MM.1S (cell line): ENCODE results near the gene UNC119.
A peak's percentile ranks its signal among the peaks of the same experiment; 100 is the strongest.
"Not testable (repeated sequence)": the region's sequence is repeated elsewhere in the genome, so short reads cannot be mapped to it uniquely, and the experiment has no call there.

ENCODE experiments used
- DNase-seq: peaks from one replicate; pipeline ENCODE4 v3.0.0-alpha.2; 2015
- H2AFZ ChIP-seq: fragments of 300-600 bp; sonication (generic); 2 replicates; pipeline ENCODE4 v1.6.0; 2016; ENCODE audit warnings: antibody characterized with exemption, low read length
- H3F3A ChIP-seq: fragments of 300-600 bp; sonication (generic); 2 replicates; pipeline ENCODE4 v1.6.1; 2016; ENCODE audit warnings: mild to moderate bottlenecking, antibody characterized with exemption, low read length, moderate library complexity, mixed read lengths; ENCODE audit not compliant: insufficient read depth
- H3K27ac ChIP-seq: fragments of 300-600 bp; sonication (generic); 2 replicates; pipeline ENCODE4 v1.5.1; 2016; ENCODE audit warnings: mild to moderate bottlenecking, low read length
- H3K27me3 ChIP-seq: fragments of 300-600 bp; sonication (generic); replicated peaks from 2 replicates; pipeline ENCODE4 v1.6.0; 2016; ENCODE audit warnings: low read length; ENCODE audit not compliant: insufficient read depth
- H3K36me3 ChIP-seq: fragments of 300-600 bp; sonication (generic); replicated peaks from 2 replicates; pipeline ENCODE4 v1.6.1; 2016; ENCODE audit warnings: mild to moderate bottlenecking, low read length, mixed read lengths; ENCODE audit not compliant: insufficient read depth
- H3K4me1 ChIP-seq: fragments of 300-600 bp; sonication (generic); 2 replicates; pipeline ENCODE4 v1.6.1; 2016; ENCODE audit warnings: low read length, mixed read lengths
- H3K4me2 ChIP-seq: fragments of 300-600 bp; sonication (generic); 2 replicates; pipeline ENCODE4 v1.6.0; 2016; ENCODE audit warnings: low read depth, low read length
- H3K4me3 ChIP-seq: fragments of 300-600 bp; sonication (generic); 2 replicates; pipeline ENCODE4 v1.5.1; 2016; ENCODE audit warnings: low read length, mixed read lengths
- H3K79me2 ChIP-seq: fragments of 300-600 bp; sonication (generic); 2 replicates; pipeline ENCODE4 v1.6.1; 2016; ENCODE audit warnings: mixed run types, low read length, mixed read lengths
- H3K9ac ChIP-seq: fragments of 300-600 bp; sonication (generic); 2 replicates; pipeline ENCODE4 v1.6.1; 2016; ENCODE audit warnings: low read length, mixed read lengths
- H3K9me2 ChIP-seq: fragments of 300-600 bp; sonication (generic); replicated peaks from 2 replicates; pipeline ENCODE4 v1.6.1; 2016; ENCODE audit warnings: mild to moderate bottlenecking, low read length, mixed read lengths; ENCODE audit not compliant: insufficient read depth
- H3K9me3 ChIP-seq: fragments of 300-600 bp; sonication (generic); replicated peaks from 2 replicates; pipeline ENCODE4 v1.6.1; 2016; ENCODE audit warnings: mild to moderate bottlenecking, low read length, mixed read lengths; ENCODE audit not compliant: insufficient read depth
- H4K20me1 ChIP-seq: fragments of 300-600 bp; sonication (generic); 2 replicates; pipeline ENCODE4 v1.6.1; 2016; ENCODE audit warnings: mild to moderate bottlenecking, low read length, moderate library complexity, mixed read lengths; ENCODE audit not compliant: insufficient read depth
- CTCF ChIP-seq: fragments of 300-600 bp; sonication (generic); IDR thresholded peaks from 2 replicates; pipeline ENCODE4 v1.5.1; 2016; ENCODE audit warnings: antibody characterized with exemption, low read length, mixed read lengths
- EZH2 ChIP-seq: fragments of 300-600 bp; sonication (generic); optimal IDR thresholded peaks from 2 replicates; pipeline ENCODE3; 2017; ENCODE audit warnings: low read depth, mild to moderate bottlenecking, antibody characterized with exemption, low read length, mixed read lengths
- EZH2phosphoT487 ChIP-seq: fragments of 300-600 bp; sonication (generic); IDR thresholded peaks from 2 replicates; pipeline ENCODE4 v1.6.1; 2018; ENCODE audit warnings: antibody characterized with exemption, low read length

UNC119 gene

GRCh38 chr17:28576758-28577465 lies 24.5 kb upstream of the UNC119 start, which contains the start of gene ALDOC:
ALDOC (minus strand) TSS chr17:28576895; CDS start chr17:28575532, 1,363 bp downstream.
- H3K27ac ChIP-seq: peak within 1 kb of the TSS; percentile 28; the same call in 1 of the 2 replicates
- no peak within 1 kb of the TSS for H3K4me2 ChIP-seq
- peak within 1 kb of the TSS; percentile 25; the same call in 1 of the 2 replicates for H2AFZ ChIP-seq
- peaks cover 6% of the 10 kb centered on the region for H3K4me1 ChIP-seq
- peak; percentile 94 for DNase-seq
- H3K27me3 ChIP-seq: no peaks in the 10 kb centered on the region
- no peaks in the 10 kb centered on the region for H3K9me2 ChIP-seq
- no peak within 1 kb of the TSS for H3K9ac ChIP-seq
- H3K79me2 ChIP-seq: no peaks in the 10 kb centered on the region
- no peak for TF ChIP-seq EZH2phosphoT487
- no peak for TF ChIP-seq CTCF
- TF ChIP-seq EZH2: no peak
- H3F3A ChIP-seq: 0 out of 2 replicates have a peak, but pooled peaks cover 14% of the 10 kb centered on the region
- no peaks in the 10 kb centered on the region for H3K36me3 ChIP-seq
- H4K20me1 ChIP-seq: no peaks in the 10 kb centered on the region
- no peaks in the 10 kb centered on the region for H3K9me3 ChIP-seq
- no peak within 1 kb of the TSS for H3K4me3 ChIP-seq

- H3K9ac ChIP-seq, H3K4me1 ChIP-seq, H4K20me1 ChIP-seq, DNase-seq, H3K9me3 ChIP-seq, H3K27me3 ChIP-seq, H3K79me2 ChIP-seq, H3K27ac ChIP-seq, H3K36me3 ChIP-seq, H3K4me3 ChIP-seq, H2AFZ ChIP-seq, H3K4me2 ChIP-seq, H3K9me2 ChIP-seq: not testable (repeated sequence)
- 0 out of 2 replicates have a peak, but pooled peaks cover 17% of the 10 kb centered on the region for H3F3A ChIP-seq
These were observed 23.6 kb upstream of the UNC119 start for GRCh38 chr17:28576016-28576415.

GRCh38 chr17:28575126-28575795 lies 22.8 kb upstream of the UNC119 start:
- Histone ChIP-seq H3K9me3 (no peaks in the 10 kb centered on the region), H3K79me2 (peaks cover 11% of the 10 kb centered on the region), H3K4me1 (peaks cover 7% of the 10 kb centered on the region), H3K9ac (no peak overlapping the region), H3K27ac (no peak overlapping the region), H3K4me3 (no peak overlapping the region), H4K20me1 (no peaks in the 10 kb centered on the region), H3K4me2 (no peak overlapping the region), H3K9me2 (no peaks in the 10 kb centered on the region), H2AFZ (no peak overlapping the region), H3K27me3 (no peaks in the 10 kb centered on the region), H3F3A (0 out of 2 replicates have a peak, but pooled peaks cover 23% of the 10 kb centered on the region), H3K36me3 (no peaks in the 10 kb centered on the region)
- TF ChIP-seq CTCF: no peak; the same call in 1 of the 2 replicates
- TF ChIP-seq EZH2: no peak
- no peak for TF ChIP-seq EZH2phosphoT487
- no peak for DNase-seq
